ENCODE results near the gene FAM53A.

GRCh38 chr4:1726146-1726934 lies 42.2 kb upstream of the FAM53A start:
- TF ChIP-seq CTCF (IDR thresholded peaks at IDR 0.05) (peak; percentile 86 to 96 (median 90)), POLR2A (IDR thresholded peaks at IDR 0.05) (no peak)
